ENCODE data around the gene CA6.
"Not testable (repeated sequence)": the region's sequence is repeated elsewhere in the genome, so short reads cannot be mapped to it uniquely, and the experiment has no call there.

Gene CA6

GRCh38 chr1:8976338-8976737 is 30.7 kb downstream of the CA6 start:
- DNase-seq, result no peak

DNA sequence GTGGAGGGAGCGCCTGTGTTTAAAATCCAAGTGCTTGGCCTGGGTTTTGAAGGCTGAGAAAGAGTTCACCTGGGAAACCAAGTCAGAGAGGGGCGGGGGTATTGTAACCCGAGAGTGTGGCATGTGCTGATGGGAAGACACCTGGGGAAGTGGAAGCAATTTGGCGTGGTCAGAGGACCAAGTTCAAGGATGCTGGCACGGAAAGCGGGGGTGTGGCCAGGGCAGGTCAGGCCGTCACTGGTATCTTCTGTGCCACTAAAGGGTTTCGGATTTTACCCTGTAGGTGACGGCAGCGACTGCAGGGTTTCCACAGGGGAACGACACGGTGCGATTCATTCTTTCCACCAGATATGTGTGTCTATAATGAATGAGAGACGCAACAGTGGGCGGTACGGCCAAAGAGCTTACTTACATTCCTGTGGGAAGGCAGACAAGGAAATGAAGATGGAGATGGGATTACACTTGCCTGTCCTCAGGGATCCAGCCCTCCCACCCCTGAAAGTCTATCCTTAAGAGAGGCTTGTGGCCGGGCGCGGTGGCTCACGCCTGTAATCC is 31.3 kb downstream of the CA6 start:
- DNase-seq, result no peak

DNA sequence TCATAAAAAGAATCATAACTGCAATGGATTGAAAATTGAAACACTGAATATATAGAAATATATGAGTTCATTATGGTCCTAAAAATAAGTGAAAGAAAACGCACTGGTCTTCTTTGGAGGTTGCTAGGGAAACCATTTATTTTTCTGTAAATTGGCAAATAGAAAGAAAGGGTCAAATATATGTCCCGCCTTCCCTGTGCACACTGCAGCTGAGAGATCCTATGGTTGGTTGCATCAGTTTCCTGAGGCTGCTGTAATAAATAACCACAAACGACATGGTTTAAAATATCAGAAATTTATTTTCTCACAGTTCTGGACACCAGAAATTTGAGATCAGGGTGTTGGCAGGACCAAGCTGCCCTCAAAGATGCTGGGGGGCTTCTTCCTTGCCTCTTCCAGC is 35.0 kb downstream of the CA6 start:
- DNase-seq, result no peak

DNA sequence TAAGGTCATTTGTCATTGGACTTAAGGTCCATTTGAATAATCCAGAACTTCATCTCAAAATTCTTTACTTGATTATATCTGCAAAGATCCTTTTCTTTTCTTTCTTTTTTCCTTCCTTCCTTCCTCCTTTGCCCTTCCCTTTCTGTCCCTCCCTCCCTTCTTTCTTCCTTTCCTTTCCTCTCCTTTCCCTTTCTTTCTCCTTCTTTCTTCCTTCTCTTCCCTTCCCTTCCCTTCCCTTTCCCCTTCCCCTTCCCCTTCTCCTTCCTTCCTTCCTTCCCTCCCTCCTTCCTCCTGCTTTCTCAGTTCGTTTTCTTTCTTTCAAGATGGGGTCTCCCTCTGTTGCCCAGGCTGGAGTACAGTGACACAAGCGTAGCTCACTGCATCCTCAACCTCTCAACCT is 35.5 kb downstream of the CA6 start:
- DNase-seq, result no peak

DNA sequence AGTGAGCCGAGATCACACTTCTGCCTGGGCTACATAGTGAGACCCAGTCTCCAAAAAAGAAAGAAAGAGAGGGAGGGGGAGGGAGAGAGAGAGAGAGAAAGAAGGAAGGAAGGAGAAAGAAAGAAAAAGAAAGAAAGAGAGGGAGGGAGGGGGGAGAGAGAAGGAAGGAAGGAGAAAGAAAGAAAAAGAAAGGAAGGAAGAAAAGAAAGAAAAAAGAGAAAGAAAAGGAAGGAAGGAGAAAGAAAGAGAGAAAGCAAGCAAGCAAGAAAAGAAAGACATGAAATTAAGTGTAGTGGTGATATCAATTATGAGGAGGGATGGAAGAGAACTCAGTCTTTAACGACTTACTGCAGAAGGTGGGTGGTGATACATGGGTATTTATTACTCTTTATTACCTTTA is 38.5 kb downstream of the CA6 start:
- DNase-seq, result no peak

DNA sequence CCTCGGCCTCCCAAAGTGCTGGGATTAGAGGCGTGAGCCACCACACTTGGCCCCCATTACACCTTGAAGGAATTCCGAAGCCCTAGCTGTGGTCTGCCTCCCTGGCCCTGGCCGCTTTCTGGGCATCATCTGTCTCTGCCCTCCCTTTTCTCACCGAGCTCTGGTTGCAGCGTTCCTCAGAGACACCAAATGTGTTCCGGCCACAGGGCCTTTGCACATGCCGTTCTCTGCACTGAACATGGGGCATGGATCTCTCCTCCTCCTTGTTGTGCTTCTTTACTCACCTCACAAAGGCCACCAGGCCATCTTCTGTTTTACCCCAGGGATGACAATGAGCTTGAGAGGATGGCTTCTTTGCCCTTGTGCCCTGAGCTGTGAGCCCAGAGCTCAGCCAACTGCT is 39.3 kb downstream of the CA6 start:
- no peak for DNase-seq

DNA sequence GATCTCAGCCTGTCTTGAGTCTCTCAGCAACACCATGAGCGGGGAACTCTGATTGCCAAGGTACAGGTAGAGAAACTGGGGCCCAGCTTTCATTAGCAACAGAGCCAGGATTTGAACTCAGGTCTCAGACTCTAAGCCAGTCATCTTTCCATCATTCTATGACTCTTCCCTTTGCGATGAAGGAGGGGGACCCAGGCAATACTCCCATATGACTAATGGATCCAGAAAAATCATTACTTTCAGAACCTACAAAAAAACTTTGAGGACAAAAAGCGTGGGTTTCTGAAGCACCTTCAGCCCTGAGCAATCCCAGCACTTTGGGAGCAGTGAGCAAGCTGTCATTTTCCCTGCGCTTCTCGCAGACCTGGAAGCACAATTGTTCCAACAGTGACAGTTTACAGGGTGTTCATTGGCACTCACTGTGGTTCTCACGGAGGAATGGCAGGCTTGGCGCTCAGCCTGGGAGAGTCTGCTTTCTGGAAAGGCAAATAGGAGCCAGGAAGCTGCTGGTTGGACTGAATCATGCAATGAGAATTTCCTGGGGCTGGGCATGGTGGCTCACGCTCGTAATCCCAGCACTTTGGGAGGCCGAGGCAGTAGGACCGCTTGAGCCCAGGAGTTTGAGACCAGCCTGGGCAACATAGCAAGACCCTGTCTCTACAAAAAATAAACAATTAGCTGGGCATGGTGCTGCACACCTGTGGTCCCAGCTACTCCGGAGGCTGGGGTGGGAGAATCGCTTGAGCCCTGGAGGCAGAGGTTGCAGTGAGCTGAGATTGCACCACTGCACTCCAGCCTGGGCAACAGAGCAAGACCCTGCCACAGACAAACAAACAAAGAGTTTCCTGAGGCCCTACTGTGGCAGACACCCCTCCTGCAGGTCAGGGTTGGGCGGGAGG is 40.5 kb downstream of the CA6 start:
- no peak for DNase-seq

- no peak for DNase-seq
Measured at GRCh38 chr1:8986814-8987190, 41.1 kb downstream of the CA6 start.

DNA sequence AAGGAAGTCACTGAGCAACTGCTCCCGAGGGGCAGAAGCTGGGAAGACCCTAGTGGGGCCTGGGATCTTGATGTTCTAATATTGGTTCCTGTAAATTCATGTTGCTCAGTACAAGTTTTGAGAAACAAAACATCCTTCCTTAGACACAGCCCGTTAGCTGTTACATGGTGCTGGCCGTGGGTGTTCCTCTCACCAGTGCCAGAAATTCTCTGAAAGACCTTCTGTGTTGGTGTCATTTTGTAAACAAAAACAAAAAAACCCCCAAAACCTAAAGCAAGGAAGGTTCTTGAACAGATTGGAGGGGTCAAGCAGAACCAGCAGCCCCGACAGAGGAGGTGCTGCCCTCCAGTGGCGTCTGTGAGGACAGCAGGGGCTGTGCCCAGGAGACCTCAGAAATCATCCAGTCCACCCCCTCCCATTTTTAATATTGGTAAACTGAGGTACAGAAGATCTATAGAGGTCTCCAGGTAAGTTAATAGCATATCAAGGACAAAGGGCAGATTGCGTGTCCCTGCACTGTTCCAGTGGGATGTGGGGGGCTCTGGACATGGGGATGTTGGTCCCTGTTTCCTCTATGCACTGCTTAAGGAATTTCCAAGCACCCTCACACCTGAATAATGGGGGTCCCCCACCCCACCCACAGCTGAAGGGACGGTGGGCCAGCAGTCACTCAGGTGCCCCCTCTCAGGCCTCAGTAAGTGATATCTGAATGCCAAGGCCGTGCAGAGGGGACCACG is 42.4 kb downstream of the CA6 start:
- peak; percentile 89 for DNase-seq

DNA sequence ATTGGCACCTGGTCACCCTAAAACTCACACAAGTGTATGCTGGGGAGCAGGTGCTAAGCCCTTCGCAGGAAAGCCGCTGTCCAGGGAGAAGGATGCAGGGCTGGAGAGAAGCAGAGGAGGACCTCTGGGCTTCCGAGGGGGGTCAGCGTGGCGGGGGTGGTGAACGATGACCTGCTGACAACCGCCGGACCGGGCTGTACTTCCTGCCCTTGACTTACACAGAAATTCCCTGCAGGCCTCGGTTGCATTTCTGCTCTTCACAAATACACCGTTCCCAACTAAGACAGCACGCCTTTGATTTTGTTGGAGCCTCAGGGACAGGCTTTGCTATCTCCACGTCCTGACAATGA is 42.9 kb downstream of the CA6 start:
- DNase-seq, result no peak

- DNase-seq, result no peak
Measured at GRCh38 chr1:8989061-8989460, 43.4 kb downstream of the CA6 start.

DNA sequence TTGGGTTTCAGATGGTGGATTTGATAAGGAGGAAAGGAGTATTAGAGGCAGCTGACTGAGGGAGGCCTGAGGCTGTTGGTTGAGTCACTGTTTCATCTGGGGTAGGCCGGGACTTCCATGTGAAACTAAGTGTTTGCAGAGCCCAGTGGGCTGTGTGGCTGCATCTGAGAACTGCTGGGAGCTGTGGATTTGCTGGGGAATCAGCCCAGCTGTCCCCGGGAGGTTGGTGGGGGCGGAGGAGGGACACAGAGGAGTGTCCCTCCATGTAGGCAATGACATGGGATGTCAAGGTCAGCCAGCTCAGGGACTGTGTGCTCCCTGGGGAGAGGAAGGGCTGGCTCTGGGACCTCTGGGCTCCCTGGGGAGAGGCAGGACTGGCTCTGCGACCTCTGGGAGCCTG is 44.2 kb downstream of the CA6 start:
- no peak for DNase-seq

- no peak for DNase-seq
Measured at GRCh38 chr1:8992936-8993687, 47.4 kb downstream of the CA6 start.

DNA sequence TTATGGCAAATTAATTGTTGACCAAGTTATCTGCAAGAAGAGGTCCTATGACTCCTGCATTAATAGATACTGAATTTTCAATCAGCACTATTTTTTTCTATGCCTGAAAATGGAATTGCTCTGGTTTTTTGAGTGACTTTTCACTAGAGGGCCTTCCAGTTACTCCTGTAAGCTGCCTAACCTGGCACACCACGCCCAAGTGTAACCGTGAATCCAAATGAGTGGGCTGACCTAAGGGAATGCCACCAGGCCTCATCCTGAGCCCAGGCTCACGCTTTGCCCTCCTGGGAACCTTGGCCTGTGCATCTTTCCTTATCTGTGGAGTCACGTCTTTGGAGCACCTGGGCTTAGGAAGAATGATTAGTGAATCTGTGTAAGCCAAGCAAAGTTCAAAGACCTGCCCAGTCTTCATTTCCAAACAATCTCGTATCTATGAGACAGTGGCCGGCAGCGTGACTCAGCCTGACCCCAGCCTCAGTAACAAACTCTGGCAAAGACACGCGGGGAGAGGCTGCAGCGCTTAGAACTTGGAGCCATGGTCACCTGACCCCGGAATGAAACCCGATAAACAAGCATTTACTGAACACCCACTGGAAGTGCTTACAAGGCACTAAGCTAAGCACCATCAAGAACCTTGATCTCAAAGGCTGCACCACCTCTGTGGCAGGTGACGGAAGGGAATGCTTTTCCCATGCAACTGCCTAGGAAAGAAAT is 48.5 kb downstream of the CA6 start:
- DNase-seq, result not testable (repeated sequence)

- DNase-seq, result not testable (repeated sequence)
Measured at GRCh38 chr1:9001534-9002214, 56.0 kb downstream of the CA6 start.

GRCh38 chr1:9002215-9002560 is 56.5 kb downstream of the CA6 start:
- DNase-seq, result not testable (repeated sequence)

DNA sequence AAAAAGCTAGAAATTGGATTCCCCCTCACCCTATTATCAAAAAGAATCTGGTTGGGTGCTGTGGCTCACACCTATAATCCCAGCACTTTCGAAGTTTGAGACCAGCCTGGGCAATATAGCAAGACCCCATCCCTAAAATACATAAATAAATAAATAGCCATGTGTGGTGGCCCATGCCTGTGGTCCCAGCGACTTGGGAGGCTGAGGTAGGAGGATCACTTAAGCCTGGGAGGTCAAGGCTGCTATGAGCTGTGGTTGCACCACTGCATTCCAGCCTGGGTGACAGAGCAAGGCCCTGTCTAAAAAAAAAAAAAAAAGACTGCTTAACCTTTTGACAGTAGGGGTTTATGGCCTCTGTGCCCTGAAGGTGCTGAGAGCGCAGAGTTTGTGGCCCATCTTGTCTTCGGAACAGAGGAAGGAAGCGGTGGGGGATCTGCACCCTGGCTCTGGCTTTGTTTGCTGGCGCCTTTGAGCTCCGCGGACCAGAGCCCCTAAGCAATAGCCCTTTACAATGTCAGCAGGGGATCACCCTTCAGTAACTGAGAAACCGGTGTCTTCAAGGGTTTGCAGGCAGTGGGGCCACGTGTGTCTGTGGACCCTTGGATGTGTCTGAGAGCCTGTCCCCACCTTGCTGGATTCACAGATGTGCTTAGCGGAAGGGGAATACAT is 58.5 kb downstream of the CA6 start:
- DNase-seq, result no peak

GRCh38 chr1:9004700-9005394 is 59.2 kb downstream of the CA6 start:
- DNase-seq, result peak; percentile 92

GRCh38 chr1:9005395-9005708 is 59.7 kb downstream of the CA6 start:
- no peak for DNase-seq

DNA sequence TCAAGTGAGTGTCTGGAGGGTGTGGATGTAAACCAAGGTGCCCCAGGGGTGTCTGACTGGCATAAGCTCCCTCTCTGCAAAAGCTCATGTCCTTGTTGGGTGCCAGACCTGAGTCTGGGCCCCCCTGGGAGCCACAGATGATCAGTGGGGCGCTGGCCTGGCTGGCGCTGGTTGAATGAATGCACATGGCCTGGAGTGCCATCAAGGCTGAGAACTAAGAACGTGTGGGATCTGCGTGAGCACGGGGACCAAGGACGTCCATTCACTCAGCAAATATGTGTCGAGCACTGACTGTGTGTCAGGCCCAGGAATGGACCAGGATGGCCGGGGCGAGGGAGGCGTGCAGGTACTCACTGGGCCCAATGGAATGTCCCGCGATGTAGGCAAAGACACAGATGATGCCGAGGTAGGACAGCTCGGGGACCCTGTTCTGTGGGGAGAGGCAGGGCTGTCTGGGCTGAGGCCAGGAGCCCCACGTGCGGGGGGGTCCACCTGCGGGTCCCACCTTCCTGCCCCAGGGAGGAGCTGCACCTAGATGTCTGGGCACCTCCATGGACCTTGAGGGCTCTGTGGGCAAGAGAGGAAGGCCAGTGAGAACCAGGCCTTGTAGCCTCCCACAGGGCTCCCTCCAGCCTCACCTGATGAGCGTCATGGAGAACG is 61.4 kb downstream of the CA6 start:
- DNase-seq, result no peak

DNA sequence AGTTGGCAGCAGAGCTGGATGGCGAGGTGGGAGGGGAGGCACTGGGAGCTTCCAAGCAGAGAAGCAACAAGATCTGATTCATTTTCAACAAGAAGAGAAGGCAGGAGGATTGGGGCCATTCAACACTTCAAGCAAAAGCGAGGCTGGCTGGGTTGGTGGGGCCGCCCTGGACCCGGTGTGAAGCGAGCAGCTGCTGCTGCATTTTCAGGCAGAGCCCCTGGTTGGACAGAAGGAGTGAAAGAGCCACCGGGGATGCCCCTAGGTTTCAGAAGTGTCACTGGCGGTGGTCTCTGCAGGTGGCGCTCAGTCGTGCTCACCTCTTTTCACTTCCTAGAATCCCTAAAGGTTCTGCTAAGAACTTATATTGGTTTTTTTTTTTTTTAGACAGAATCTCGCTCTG is 62.6 kb downstream of the CA6 start:
- DNase-seq, result no peak

All from activated effector memory CD4-positive, alpha-beta T cell treated with anti-CD3 and anti-CD28 coated beads, Interleukin-2, amount 50 U/mL, for 16 hours (primary cell).